GM21825 (cell line): ENCODE results near the gene ZNF254.
"Not testable (repeated sequence)": the region's sequence is repeated elsewhere in the genome, so short reads cannot be mapped to it uniquely, and the experiment has no call there.

Source experiments
- ATAC-seq: cut with Tn5 transposase; IDR thresholded peaks from one replicate; pipeline ENCODE4 v1.9.1; 2021; ENCODE audit warnings: mild to moderate bottlenecking, moderate library complexity; ENCODE audit not compliant: unreplicated experiment

ZNF254 gene

GRCh38 chr19:24071078-24071477 is 15.9 kb upstream of the ZNF254 start:
- ATAC-seq = no peak

GRCh38 chr19:24072720-24073119 is 14.3 kb upstream of the ZNF254 start:
- ATAC-seq = no peak

- ATAC-seq = no peak
These were observed 13.2 kb upstream of the ZNF254 start for GRCh38 chr19:24073807-24074206.

GRCh38 chr19:24074720-24075454 is 12.1 kb upstream of the ZNF254 start:
- no peak for ATAC-seq

GRCh38 chr19:24075530-24075929 is 11.5 kb upstream of the ZNF254 start:
- not testable (repeated sequence) for ATAC-seq

- no peak for ATAC-seq
These were observed 8.3 kb upstream of the ZNF254 start for GRCh38 chr19:24078680-24079079.

- ATAC-seq = no peak
These were observed 5.9 kb upstream of the ZNF254 start for GRCh38 chr19:24081056-24081455.

- no peak for ATAC-seq
These were observed 11.4 kb downstream of the ZNF254 start for GRCh38 chr19:24098359-24098758.

- no peak for ATAC-seq
These were observed 12.8 kb downstream of the ZNF254 start for GRCh38 chr19:24099829-24100228.

GRCh38 chr19:24100597-24100996 is 13.6 kb downstream of the ZNF254 start:
- not testable (repeated sequence) for ATAC-seq

GRCh38 chr19:24101459-24102115 is 14.6 kb downstream of the ZNF254 start:
- no peak for ATAC-seq

- ATAC-seq = no peak
These were observed 40.6 kb downstream of the ZNF254 start for GRCh38 chr19:24127601-24128000.

GRCh38 chr19:24140099-24140498 is 53.1 kb downstream of the ZNF254 start:
- ATAC-seq = no peak

GRCh38 chr19:24140591-24140990 is 53.6 kb downstream of the ZNF254 start:
- no peak for ATAC-seq

GRCh38 chr19:24141612-24142011 is 54.6 kb downstream of the ZNF254 start:
- ATAC-seq = no peak

GRCh38 chr19:24142771-24143170 is 55.8 kb downstream of the ZNF254 start:
- ATAC-seq = no peak

- ATAC-seq = no peak
These were observed 72.7 kb downstream of the ZNF254 start for GRCh38 chr19:24159707-24160106.

GRCh38 chr19:24166055-24166454 is 79.1 kb downstream of the ZNF254 start:
- ATAC-seq = no peak

GRCh38 chr19:24173882-24174281 is 86.9 kb downstream of the ZNF254 start:
- no peak for ATAC-seq

- ATAC-seq = no peak
These were observed 90.7 kb downstream of the ZNF254 start for GRCh38 chr19:24177686-24178085.

- ATAC-seq = no peak
These were observed 91.2 kb downstream of the ZNF254 start for GRCh38 chr19:24178207-24178606.
